DMS79 (cell line): ENCODE measurements around the gene TTC33.

ENCODE experiments used
- DNase-seq: peaks from one replicate; lab custom pipeline; 2025; lab: John Stamatoyannopoulos, UW

TTC33 gene

GRCh38 chr5:40521108-40521785 is 234.5 kb downstream of the TTC33 start:
- DNase-seq, result no peak

GRCh38 chr5:40518485-40518917 is 237.3 kb downstream of the TTC33 start:
- no peak for DNase-seq

GRCh38 chr5:40515476-40515875 is 240.3 kb downstream of the TTC33 start:
- no peak for DNase-seq

- no peak for DNase-seq
Observed at GRCh38 chr5:40514976-40515375, 240.8 kb downstream of the TTC33 start.

GRCh38 chr5:40511801-40512200 is 244.0 kb downstream of the TTC33 start:
- DNase-seq, result no peak

- DNase-seq, result no peak
Observed at GRCh38 chr5:40507095-40507494, 248.7 kb downstream of the TTC33 start.

GRCh38 chr5:40505031-40505430 is 250.7 kb downstream of the TTC33 start:
- DNase-seq, result no peak

GRCh38 chr5:40503439-40503838 is 252.3 kb downstream of the TTC33 start:
- DNase-seq, result no peak

GRCh38 chr5:40502736-40503135 is 253.0 kb downstream of the TTC33 start:
- no peak for DNase-seq

GRCh38 chr5:40501711-40502444 is 253.9 kb downstream of the TTC33 start:
- no peak for DNase-seq

GRCh38 chr5:40499518-40500273 is 256.1 kb downstream of the TTC33 start:
- DNase-seq, result no peak

GRCh38 chr5:40499007-40499406 is 256.8 kb downstream of the TTC33 start:
- DNase-seq, result no peak

- DNase-seq, result no peak
Observed at GRCh38 chr5:40497573-40497972, 258.2 kb downstream of the TTC33 start.

- DNase-seq, result no peak
Observed at GRCh38 chr5:40495237-40495635, 260.5 kb downstream of the TTC33 start.

- no peak for DNase-seq
Observed at GRCh38 chr5:40494631-40495236, 261.0 kb downstream of the TTC33 start.

- DNase-seq, result no peak
Observed at GRCh38 chr5:40492056-40492455, 263.7 kb downstream of the TTC33 start.

- no peak for DNase-seq
Observed at GRCh38 chr5:40491644-40492043, 264.1 kb downstream of the TTC33 start.

- DNase-seq, result no peak
Observed at GRCh38 chr5:40490464-40491111, 265.2 kb downstream of the TTC33 start.

GRCh38 chr5:40489421-40489820 is 266.3 kb downstream of the TTC33 start:
- DNase-seq, result no peak

- DNase-seq, result no peak
Observed at GRCh38 chr5:40486437-40487275, 269.1 kb downstream of the TTC33 start.
